Measurements from ENCODE around the gene UNC13A.
"Not testable (repeated sequence)": the region's sequence is repeated elsewhere in the genome, so short reads cannot be mapped to it uniquely, and the experiment has no call there.

UNC13A gene

DNA sequence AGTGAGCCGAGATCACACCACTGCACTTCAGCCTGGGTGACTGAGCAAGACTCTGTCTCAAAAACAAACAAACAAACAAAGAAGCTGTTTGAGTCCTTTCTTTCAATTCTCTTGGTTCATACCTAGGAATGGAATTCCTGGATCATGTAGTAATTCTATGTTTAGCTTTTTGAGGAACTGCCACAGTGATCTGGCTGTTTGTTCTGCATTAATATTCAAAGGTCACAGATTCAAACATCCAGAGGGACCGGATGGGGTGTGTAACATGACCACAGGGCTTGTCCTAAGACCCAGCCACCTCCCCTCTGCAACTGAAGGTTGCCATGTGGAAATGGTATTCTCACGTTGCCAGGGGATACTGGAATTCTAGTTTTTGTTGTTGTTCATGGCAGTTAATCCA, 122.5 kb downstream of the UNC13A start:
- Mint-ChIP-seq H3K36me3 (peaks cover 99% of the 10 kb centered on the region), H3K27ac (no peak overlapping the region), H3K4me3 (no peak overlapping the region), H3K4me1 (peaks cover 11% of the 10 kb centered on the region), H3K9me3 (no peaks in the 10 kb centered on the region)
- no peak for ATAC-seq
- no peak for DNase-seq (ENCODE audit: low spot score in 2 of 2)

- no peak overlapping the region for H3K4me3 Mint-ChIP-seq
- no peaks in the 10 kb centered on the region for H3K9me3 Mint-ChIP-seq
- peaks cover 19% of the 10 kb centered on the region for H3K4me1 Mint-ChIP-seq
- ATAC-seq (no peak), DNase-seq (ENCODE audit: low spot score in 2 of 2) (no peak)
- no peak overlapping the region for H3K27ac Mint-ChIP-seq
- H3K36me3 Mint-ChIP-seq, result peaks cover 99% of the 10 kb centered on the region
Measured at GRCh38 chr19:17564781-17565180, 123.4 kb downstream of the UNC13A start.

DNA sequence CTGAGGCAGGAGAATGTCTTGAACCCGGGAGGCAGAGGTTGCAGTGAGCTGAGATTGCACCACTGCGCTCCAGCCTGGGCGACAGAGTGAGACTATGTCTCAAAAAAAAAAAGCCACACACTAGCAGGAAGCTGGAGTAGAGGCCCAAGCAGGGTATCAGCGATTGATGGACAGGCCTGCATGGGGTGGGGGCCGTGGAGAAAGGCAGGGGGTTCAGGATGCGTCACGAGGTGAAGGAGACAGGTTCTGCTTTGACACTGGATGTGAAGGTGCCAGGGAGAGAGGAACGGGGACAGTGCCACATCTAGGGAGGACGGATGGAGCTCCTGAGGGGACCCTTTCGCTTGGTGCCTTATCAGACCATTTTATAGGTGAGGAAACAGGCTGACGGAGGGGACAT, 125.6 kb downstream of the UNC13A start:
- Mint-ChIP-seq H3K27ac (no peak overlapping the region), H3K4me3 (no peak overlapping the region), H3K36me3 (peaks cover 99% of the 10 kb centered on the region), H3K9me3 (no peaks in the 10 kb centered on the region), H3K4me1 (peaks cover 26% of the 10 kb centered on the region)
- ATAC-seq (no peak), DNase-seq (ENCODE audit: low spot score in 2 of 2) (no peak)

DNA sequence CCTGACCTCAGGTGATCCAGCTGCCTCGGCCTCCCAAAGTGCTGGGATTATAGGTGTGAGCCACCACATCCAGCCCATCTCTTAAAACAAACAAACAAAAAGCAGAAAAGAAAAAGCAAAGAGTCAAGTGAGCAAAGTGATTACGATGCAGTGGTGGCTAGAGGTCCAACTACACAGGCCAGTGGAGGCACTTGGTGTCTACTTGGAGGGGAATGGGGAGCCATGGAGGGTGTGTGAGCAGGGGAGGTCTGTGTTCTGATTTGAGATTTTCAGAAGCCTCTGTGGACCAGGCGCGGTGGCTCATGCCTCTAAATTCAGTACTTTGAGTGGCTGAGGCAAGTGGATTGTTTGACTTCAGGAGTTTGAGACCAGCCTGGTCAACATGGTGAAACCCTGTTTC, 126.1 kb downstream of the UNC13A start:
- peaks cover 99% of the 10 kb centered on the region for H3K36me3 Mint-ChIP-seq
- H3K27ac Mint-ChIP-seq, result no peak overlapping the region
- no peaks in the 10 kb centered on the region for H3K9me3 Mint-ChIP-seq

GRCh38 chr19:17560205-17560595, 128.0 kb downstream of the UNC13A start:
- Mint-ChIP-seq H3K36me3 (peaks cover 93% of the 10 kb centered on the region), H3K4me1 (peaks cover 37% of the 10 kb centered on the region), H3K4me3 (no peak overlapping the region), H3K9me3 (no peaks in the 10 kb centered on the region), H3K27ac (peak overlapping the region; percentile 27)
- ATAC-seq, result no peak
- no peak for DNase-seq (ENCODE audit: low spot score in 2 of 2)

More for the DNA sequence above, 126.1 kb downstream of the UNC13A start:
- ATAC-seq (no peak), DNase-seq (ENCODE audit: low spot score in 2 of 2) (no peak)
- H3K4me3 Mint-ChIP-seq, result no peak overlapping the region
- H3K4me1 Mint-ChIP-seq, result peaks cover 30% of the 10 kb centered on the region

- DNase-seq (ENCODE audit: low spot score in 2 of 2) (no peak), ATAC-seq (no peak)
- Mint-ChIP-seq H3K4me3 (peak overlapping the region; percentile 83), H3K36me3 (peaks cover 70% of the 10 kb centered on the region), H3K4me1 (peaks cover 34% of the 10 kb centered on the region), H3K9me3 (no peaks in the 10 kb centered on the region), H3K27ac (no peak overlapping the region)
Measured at GRCh38 chr19:17557466-17557865, 130.7 kb downstream of the UNC13A start.

DNA sequence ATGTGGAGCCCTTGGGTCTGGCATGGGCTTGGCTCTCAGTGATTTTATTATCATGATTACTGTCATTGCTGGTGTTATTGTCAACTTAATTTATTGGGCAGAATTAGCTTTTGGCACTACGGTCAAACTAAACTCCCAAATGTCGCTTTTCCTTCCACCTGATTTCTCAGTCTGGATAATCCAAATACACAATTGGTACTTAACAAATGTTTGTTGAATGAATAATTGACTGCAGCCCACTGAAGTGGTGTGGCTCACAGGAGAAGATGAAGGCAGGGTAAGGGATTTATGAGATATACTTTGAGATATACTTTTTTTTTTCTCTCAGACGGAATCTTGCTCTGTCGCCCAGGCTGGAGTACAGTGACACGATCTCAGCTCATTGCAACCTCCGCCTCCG, 131.2 kb downstream of the UNC13A start:
- H3K9me3 Mint-ChIP-seq, result no peaks in the 10 kb centered on the region
- no peak for ATAC-seq
- H3K36me3 Mint-ChIP-seq, result peaks cover 65% of the 10 kb centered on the region
- no peak for DNase-seq (ENCODE audit: low spot score in 2 of 2)
- no peak overlapping the region for H3K27ac Mint-ChIP-seq
- H3K4me3 Mint-ChIP-seq, result peak overlapping the region; percentile 83
- H3K4me1 Mint-ChIP-seq, result peaks cover 29% of the 10 kb centered on the region

DNA sequence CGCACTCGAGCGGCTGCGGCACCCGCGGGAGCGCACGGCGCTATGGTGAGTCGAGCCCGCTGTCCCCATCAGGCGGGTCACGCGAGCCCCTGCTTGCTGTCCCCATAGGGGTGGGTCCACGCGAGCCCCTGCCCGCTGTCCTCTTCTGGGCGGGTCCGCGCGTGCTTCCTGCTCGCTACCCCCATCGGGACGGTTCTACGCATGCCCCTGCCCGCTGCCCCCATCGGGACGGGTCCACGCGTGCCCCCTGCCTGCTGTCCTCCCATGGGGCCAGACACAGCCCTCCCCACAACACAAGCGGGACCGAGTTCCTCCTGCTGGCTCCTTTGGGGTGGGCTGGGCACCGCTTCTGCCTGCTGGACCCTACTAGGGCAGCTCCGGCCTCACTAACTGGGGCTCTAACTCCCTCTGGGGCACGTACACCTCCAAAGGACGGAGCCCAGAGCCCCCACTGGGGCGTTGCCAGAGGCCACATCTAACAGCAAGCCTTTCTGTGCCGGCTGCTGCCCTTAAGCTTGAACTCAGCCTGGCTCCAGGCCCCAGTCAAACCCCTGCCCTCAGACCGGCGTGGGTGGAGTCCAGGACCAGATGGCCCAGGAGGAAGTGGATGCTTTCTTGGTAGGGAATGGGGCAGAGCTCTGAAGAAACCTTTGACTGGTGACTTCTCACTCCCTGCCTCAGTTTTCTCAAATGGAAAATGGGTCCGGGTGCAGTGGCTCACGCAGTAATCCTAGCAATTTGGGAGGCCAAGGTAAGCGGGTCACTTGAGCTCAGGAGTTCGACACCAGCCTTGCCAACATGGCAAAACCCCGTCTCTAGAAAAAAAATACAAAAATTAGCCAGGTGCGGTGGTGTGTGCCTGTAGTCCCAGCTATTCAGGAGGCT, 132.0 kb downstream of the UNC13A start:
- DNase-seq (ENCODE audit: low spot score in 2 of 2) (peak in 1 of 2 donors; percentile 78), ATAC-seq (no peak)
- H3K9me3 Mint-ChIP-seq, result no peaks in the 10 kb centered on the region
- peaks cover 57% of the 10 kb centered on the region for H3K36me3 Mint-ChIP-seq
- H3K27ac Mint-ChIP-seq, result peak overlapping the region; percentile 81
- H3K4me1 Mint-ChIP-seq, result peaks cover 26% of the 10 kb centered on the region
- H3K4me3 Mint-ChIP-seq, result peak overlapping the region; percentile 83

GRCh38 chr19:17555480-17555928, 132.7 kb downstream of the UNC13A start, which contains the start of gene COLGALT1:
COLGALT1 (plus strand) TSS chr19:17555649; CDS start chr19:17555714, 65 bp downstream.
- peak; percentile 96 for ATAC-seq
- Mint-ChIP-seq H3K4me1 (peaks cover 25% of the 10 kb centered on the region), H3K9me3 (no peaks in the 10 kb centered on the region), H3K4me3 (peak within 1 kb of the TSS; percentile 83), H3K27ac (peak within 1 kb of the TSS; percentile 81), H3K36me3 (peaks cover 50% of the 10 kb centered on the region)
- DNase-seq (ENCODE audit: low spot score in 2 of 2), result peak; percentile 96 to 99

- peaks cover 20% of the 10 kb centered on the region for H3K4me1 Mint-ChIP-seq
- peak; percentile 1 for ATAC-seq
Measured at GRCh38 chr19:17554968-17555479, 133.1 kb downstream of the UNC13A start.

GRCh38 chr19:17553256-17553655, 134.9 kb downstream of the UNC13A start:
- H3K4me1 Mint-ChIP-seq, result peaks cover 11% of the 10 kb centered on the region
- ATAC-seq (no peak), DNase-seq (ENCODE audit: low spot score in 2 of 2) (no peak)
- no peak overlapping the region for H3K4me3 Mint-ChIP-seq
- H3K36me3 Mint-ChIP-seq, result peaks cover 28% of the 10 kb centered on the region
- H3K27ac Mint-ChIP-seq, result no peak overlapping the region
- no peaks in the 10 kb centered on the region for H3K9me3 Mint-ChIP-seq

More at GRCh38 chr19:17554968-17555479, 133.1 kb downstream of the UNC13A start:
- H3K27ac Mint-ChIP-seq, result no peak overlapping the region
- peaks cover 45% of the 10 kb centered on the region for H3K36me3 Mint-ChIP-seq
- no peak for DNase-seq (ENCODE audit: low spot score in 2 of 2)
- no peaks in the 10 kb centered on the region for H3K9me3 Mint-ChIP-seq
- peak overlapping the region; percentile 83 for H3K4me3 Mint-ChIP-seq

GRCh38 chr19:17552735-17553134, 135.4 kb downstream of the UNC13A start:
- not testable (repeated sequence) for H3K4me3 Mint-ChIP-seq; H3K9me3 Mint-ChIP-seq; H3K27ac Mint-ChIP-seq; DNase-seq (ENCODE audit: low spot score in 2 of 2); ATAC-seq
- Mint-ChIP-seq H3K4me1 (peaks cover 11% of the 10 kb centered on the region), H3K36me3 (peaks cover 22% of the 10 kb centered on the region)

Measured in stimulated activated effector memory CD8-positive, alpha-beta T cell treated with anti-CD3 and anti-CD28 coated beads, Interleukin-12 subunit alpha, Interleukin-12 subunit beta, amount 100 ng/mL, for 72 hours (primary cell).